ENCODE measurements around the gene ZNF592.
"Not testable (repeated sequence)": the region's sequence is repeated elsewhere in the genome, so short reads cannot be mapped to it uniquely, and the experiment has no call there.

The ZNF592 gene

GRCh38 chr15:84737005-84737404, 11.4 kb upstream of the ZNF592 start:
- TF ChIP-seq ZFP30 (CRISPR knock-in tag; IDR thresholded peaks at IDR 0.05) (no peak), BACH2 (CRISPR knock-in tag; IDR thresholded peaks at IDR 0.05; ENCODE audit: borderline replicate concordance) (no peak), ZNF565 (CRISPR knock-in tag; conservative IDR thresholded peaks at IDR 0.05; ENCODE audit: low read depth) (no peak)
- ATAC-seq = no peak

- TF ChIP-seq ZFP3 (CRISPR knock-in tag; IDR thresholded peaks at IDR 0.05) (no peak), ZFP30 (CRISPR knock-in tag; IDR thresholded peaks at IDR 0.05) (no peak)
Measured at GRCh38 chr15:84740691-84741090, 7.7 kb upstream of the ZNF592 start.

DNA sequence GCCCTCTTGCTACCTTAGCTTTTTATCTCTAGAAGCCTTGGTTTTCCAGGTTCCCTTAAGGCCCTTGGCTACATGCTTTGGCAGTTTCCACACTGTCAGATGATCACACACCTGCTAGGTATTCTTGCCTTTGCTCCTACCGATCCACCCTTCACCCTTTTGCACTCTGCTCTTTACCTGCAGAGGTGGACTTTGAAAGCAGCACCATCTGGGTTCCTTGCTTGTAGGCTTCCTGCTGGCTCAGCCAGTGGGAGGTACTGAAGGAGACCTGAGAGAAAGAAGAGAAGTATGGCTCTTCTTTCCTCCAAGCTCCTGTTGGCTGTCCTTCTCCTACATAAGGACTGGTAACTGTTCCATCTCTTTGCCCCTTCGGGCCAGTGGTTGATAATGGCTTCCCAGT, 7.3 kb upstream of the ZNF592 start:
- no peak for ATAC-seq
- no peak for TF ChIP-seq PPARA (CRISPR knock-in tag; IDR thresholded peaks at IDR 0.05; ENCODE audit: borderline replicate concordance)
- TF ChIP-seq ISL1 (CRISPR knock-in tag; IDR thresholded peaks at IDR 0.05) = no peak

More at GRCh38 chr15:84740691-84741090, 7.7 kb upstream of the ZNF592 start:
- no peak for ATAC-seq

DNA sequence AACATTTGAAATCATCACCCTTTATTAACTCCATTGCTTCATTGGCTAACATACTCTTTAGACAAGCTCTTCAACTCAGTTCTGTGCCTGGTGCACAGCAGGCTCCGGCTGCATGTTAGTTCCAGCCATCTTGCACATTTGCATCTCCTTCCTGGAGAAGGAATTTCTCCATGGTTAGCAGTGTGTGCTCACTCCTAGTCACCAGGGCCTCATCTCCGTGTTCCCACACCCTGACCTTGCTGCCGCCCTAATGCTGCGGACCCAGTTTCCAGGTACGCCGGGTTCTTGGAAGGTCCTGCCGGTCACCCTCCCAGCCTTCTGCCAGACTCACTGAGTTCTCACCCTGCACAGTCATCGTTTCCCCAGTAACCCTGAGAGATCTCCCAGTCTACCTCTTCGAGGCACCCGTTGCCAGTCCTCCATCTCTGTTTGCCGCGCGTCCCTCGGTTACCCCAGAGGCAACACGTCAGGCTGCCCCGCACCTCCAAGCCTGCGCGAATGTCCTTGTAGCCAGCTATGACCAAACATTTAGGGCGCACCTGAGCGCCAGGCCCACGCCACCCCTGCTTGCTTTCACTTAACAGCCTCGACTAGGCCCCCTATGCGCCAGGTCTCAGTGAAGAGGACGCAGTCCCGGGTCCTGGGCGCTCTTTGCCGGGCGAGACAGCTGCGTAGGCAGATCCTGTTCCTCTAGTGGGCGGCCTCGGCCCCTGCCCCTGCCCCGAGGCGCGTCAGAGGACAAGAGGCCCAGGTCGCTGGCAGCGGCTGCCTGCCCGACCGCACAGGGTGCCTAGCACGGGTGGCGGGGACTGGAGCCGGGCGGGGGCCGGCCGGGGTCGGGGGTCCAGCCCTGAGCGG, 747 bp upstream of the ZNF592 start:
- TF ChIP-seq TCF4 (CRISPR knock-in tag; IDR thresholded peaks at IDR 0.05; ENCODE audit: borderline replicate concordance) (no peak), ZFP3 (CRISPR knock-in tag; IDR thresholded peaks at IDR 0.05) (0 out of 2 replicates have a peak, but pooled peaks have one; percentile 24)
- peak; percentile 83 for ATAC-seq

DNA sequence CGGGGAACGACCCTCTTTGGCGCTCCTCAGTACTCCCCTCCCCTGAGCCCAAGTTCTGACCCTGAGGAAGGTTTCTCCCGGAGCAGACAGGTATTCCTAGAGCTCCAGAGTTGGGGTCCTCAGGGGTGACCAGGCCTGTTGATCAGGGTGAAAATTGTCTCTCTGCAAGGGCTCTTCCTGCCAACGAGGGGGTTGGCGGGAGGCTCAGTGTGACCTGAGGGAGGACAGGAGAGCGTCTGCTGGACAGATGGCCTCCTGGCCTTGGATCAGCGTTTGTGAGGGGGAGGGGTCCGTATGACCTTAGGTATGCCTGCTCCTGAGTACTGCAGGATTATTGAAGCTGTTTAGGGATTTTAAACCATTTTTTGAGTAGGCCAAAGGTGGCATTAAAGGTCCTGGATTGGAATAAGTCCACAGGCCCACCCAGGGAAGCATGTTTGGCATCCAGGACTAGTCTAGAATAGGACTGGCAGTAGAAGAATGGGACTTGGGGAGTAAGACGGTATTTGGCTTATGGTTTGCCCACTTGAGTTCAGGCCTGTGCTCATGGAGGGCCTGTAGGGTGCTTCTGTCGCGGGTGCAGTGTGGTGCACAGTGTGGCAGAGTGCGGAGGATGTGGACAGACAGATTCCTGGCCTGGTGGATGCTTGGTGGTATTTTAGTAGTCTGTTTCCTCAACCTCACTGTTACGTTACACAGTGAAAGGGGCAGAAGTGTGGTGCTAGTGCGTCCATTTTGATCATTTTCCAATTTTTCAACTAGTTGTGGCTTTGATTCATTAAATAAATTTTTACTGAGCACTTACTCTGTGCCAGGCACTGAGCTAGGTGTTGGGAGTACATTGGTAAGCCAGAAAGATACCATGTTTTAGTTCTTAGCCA, 959 bp downstream of the ZNF592 start:
- TF ChIP-seq TCF4 (CRISPR knock-in tag; IDR thresholded peaks at IDR 0.05; ENCODE audit: borderline replicate concordance) (peak; percentile 18; the same call in 1 of the 2 replicates), ZFP30 (CRISPR knock-in tag; IDR thresholded peaks at IDR 0.05) (no peak)
- peak; percentile 15 for ATAC-seq

- no peak for TF ChIP-seq SNAI2 (CRISPR knock-in tag; IDR thresholded peaks at IDR 0.05)
- no peak for TF ChIP-seq ISL1 (CRISPR knock-in tag; IDR thresholded peaks at IDR 0.05)
- TF ChIP-seq ZNF70 (CRISPR knock-in tag; IDR thresholded peaks at IDR 0.05) = no peak
- TF ChIP-seq ZFP30 (CRISPR knock-in tag; IDR thresholded peaks at IDR 0.05) = no peak
- TF ChIP-seq ZFP3 (CRISPR knock-in tag; IDR thresholded peaks at IDR 0.05) = no peak
- no peak for TF ChIP-seq CSDC2 (CRISPR knock-in tag; IDR thresholded peaks at IDR 0.05)
- no peak for TF ChIP-seq ESRRG (CRISPR knock-in tag; IDR thresholded peaks at IDR 0.05)
- no peak for TF ChIP-seq BACH2 (CRISPR knock-in tag; IDR thresholded peaks at IDR 0.05; ENCODE audit: borderline replicate concordance)
- TF ChIP-seq TOX (CRISPR knock-in tag; IDR thresholded peaks at IDR 0.05; ENCODE audit: borderline replicate concordance) = no peak
- TF ChIP-seq, protein P1, sequence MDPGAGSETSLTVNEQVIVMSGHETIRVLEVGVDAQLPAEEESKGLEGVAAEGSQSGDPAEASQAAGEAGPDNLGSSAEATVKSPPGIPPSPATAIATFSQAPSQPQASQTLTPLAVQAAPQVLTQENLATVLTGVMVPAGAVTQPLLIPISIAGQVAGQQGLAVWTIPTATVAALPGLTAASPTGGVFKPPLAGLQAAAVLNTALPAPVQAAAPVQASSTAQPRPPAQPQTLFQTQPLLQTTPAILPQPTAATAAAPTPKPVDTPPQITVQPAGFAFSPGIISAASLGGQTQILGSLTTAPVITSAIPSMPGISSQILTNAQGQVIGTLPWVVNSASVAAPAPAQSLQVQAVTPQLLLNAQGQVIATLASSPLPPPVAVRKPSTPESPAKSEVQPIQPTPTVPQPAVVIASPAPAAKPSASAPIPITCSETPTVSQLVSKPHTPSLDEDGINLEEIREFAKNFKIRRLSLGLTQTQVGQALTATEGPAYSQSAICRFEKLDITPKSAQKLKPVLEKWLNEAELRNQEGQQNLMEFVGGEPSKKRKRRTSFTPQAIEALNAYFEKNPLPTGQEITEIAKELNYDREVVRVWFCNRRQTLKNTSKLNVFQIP (CRISPR knock-in tag; IDR thresholded peaks at IDR 0.05; ENCODE audit: borderline replicate concordance, low read depth) = no peak
- TF ChIP-seq PPARA (CRISPR knock-in tag; IDR thresholded peaks at IDR 0.05; ENCODE audit: borderline replicate concordance) = no peak
- TF ChIP-seq, protein P2, sequence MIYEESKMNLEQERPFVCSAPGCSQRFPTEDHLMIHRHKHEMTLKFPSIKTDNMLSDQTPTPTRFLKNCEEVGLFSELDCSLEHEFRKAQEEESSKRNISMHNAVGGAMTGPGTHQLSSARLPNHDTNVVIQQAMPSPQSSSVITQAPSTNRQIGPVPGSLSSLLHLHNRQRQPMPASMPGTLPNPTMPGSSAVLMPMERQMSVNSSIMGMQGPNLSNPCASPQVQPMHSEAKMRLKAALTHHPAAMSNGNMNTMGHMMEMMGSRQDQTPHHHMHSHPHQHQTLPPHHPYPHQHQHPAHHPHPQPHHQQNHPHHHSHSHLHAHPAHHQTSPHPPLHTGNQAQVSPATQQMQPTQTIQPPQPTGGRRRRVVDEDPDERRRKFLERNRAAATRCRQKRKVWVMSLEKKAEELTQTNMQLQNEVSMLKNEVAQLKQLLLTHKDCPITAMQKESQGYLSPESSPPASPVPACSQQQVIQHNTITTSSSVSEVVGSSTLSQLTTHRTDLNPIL (CRISPR knock-in tag; IDR thresholded peaks at IDR 0.05; ENCODE audit: low read depth) = no peak
- TF ChIP-seq ZC3H10 (CRISPR knock-in tag; IDR thresholded peaks at IDR 0.05) = no peak
- TF ChIP-seq OSR1 (CRISPR knock-in tag; IDR thresholded peaks at IDR 0.05) = no peak
- no peak for TF ChIP-seq TCF4 (CRISPR knock-in tag; IDR thresholded peaks at IDR 0.05; ENCODE audit: borderline replicate concordance)
- no peak for TF ChIP-seq ZNF565 (CRISPR knock-in tag; conservative IDR thresholded peaks at IDR 0.05; ENCODE audit: low read depth)
Measured at GRCh38 chr15:84750583-84751092, 2.2 kb downstream of the ZNF592 start.

GRCh38 chr15:84751721-84752120, 3.3 kb downstream of the ZNF592 start:
- not testable (repeated sequence) for ATAC-seq

More at GRCh38 chr15:84750583-84751092, 2.2 kb downstream of the ZNF592 start:
- no peak for ATAC-seq
